ENCODE data around the gene C10orf67. TPM values are rescaled to one million over a fixed set of nuclear protein-coding genes. Genes with fewer than 3 reads are reported as not detected.

The C10orf67 gene
- total RNA-seq, 1 experiment from 2014 or later, result 0.13 TPM

GRCh38 chr10:23341004-23341403 is 3.6 kb downstream of the C10orf67 start:
- Histone ChIP-seq H3K4me3 (ENCODE audit: low read depth, low read length, poor library complexity, severe bottlenecking) (no peak overlapping the region), H3K36me3 (ENCODE audit: insufficient read depth, low read length, poor library complexity, severe bottlenecking) (no peaks in the 10 kb centered on the region), H3K4me1 (ENCODE audit: insufficient read depth, low read length, poor library complexity, severe bottlenecking) (peaks cover 47% of the 10 kb centered on the region), H3K9me3 (ENCODE audit: low read depth, low read length, poor library complexity, severe bottlenecking) (no peaks in the 10 kb centered on the region), H3K27ac (ENCODE audit: low read depth, low read length, poor library complexity, severe bottlenecking) (peak overlapping the region; percentile 34), H3K27me3 (replicated peaks; ENCODE audit: insufficient read depth, low read depth, low read length, poor library complexity) (no peaks in the 10 kb centered on the region)
- intact Hi-C loops (cut with micrococcal nuclease; ENCODE audit: unreplicated experiment), result no loop called here
- peak; percentile 81 for DNase-seq (ENCODE audit: low spot score)
- CTCF ChIA-PET, result no interaction called here
- POLR2A ChIA-PET (ENCODE audit: low non-redundant PET), result no interaction called here
- TF ChIP-seq CTCF (conservative IDR thresholded peaks at IDR 0.05; ENCODE audit: low read depth, low read length) (no peak), EZH2 (IDR thresholded peaks at IDR 0.05; ENCODE audit: borderline replicate concordance, low read depth, low read length, poor library complexity, severe bottlenecking) (no peak)
- no TSS peak for BruUV-seq (replicated peaks)

- CTCF ChIA-PET, result no interaction called here
- H3K27me3 ChIP-seq (replicated peaks; ENCODE audit: insufficient read depth, low read depth, low read length, poor library complexity), result no peaks in the 10 kb centered on the region
- H3K4me1 ChIP-seq (ENCODE audit: insufficient read depth, low read length, poor library complexity, severe bottlenecking), result peaks cover 41% of the 10 kb centered on the region
- POLR2A ChIA-PET (ENCODE audit: low non-redundant PET), result no interaction called here
- TF ChIP-seq EZH2 (IDR thresholded peaks at IDR 0.05; ENCODE audit: borderline replicate concordance, low read depth, low read length, poor library complexity, severe bottlenecking) (no peak), CTCF (conservative IDR thresholded peaks at IDR 0.05; ENCODE audit: low read depth, low read length) (no peak)
- no peaks in the 10 kb centered on the region for H3K9me3 ChIP-seq (ENCODE audit: low read depth, low read length, poor library complexity, severe bottlenecking)
- H3K27ac ChIP-seq (ENCODE audit: low read depth, low read length, poor library complexity, severe bottlenecking), result peak overlapping the region; percentile 34
- no TSS peak for BruUV-seq (replicated peaks)
- H3K36me3 ChIP-seq (ENCODE audit: insufficient read depth, low read length, poor library complexity, severe bottlenecking), result no peaks in the 10 kb centered on the region
- no peak for DNase-seq (ENCODE audit: low spot score)
- intact Hi-C loops (cut with micrococcal nuclease; ENCODE audit: unreplicated experiment), result no loop called here
- H3K4me3 ChIP-seq (ENCODE audit: low read depth, low read length, poor library complexity, severe bottlenecking), result no peak overlapping the region
Observed at GRCh38 chr10:23340354-23340753, 4.2 kb downstream of the C10orf67 start.

- peaks cover 30% of the 10 kb centered on the region for H3K4me1 ChIP-seq (ENCODE audit: insufficient read depth, low read length, poor library complexity, severe bottlenecking)
- intact Hi-C loops (cut with micrococcal nuclease; ENCODE audit: unreplicated experiment), result no loop called here
- H3K27ac ChIP-seq (ENCODE audit: low read depth, low read length, poor library complexity, severe bottlenecking), result no peak overlapping the region
- no peaks in the 10 kb centered on the region for H3K9me3 ChIP-seq (ENCODE audit: low read depth, low read length, poor library complexity, severe bottlenecking)
- H3K27me3 ChIP-seq (replicated peaks; ENCODE audit: insufficient read depth, low read depth, low read length, poor library complexity), result no peaks in the 10 kb centered on the region
- ChIA-PET CTCF (no interaction called here), POLR2A (ENCODE audit: low non-redundant PET) (no interaction called here)
- no peak for DNase-seq (ENCODE audit: low spot score)
- H3K4me3 ChIP-seq (ENCODE audit: low read depth, low read length, poor library complexity, severe bottlenecking), result no peak overlapping the region
- no peaks in the 10 kb centered on the region for H3K36me3 ChIP-seq (ENCODE audit: insufficient read depth, low read length, poor library complexity, severe bottlenecking)
- TF ChIP-seq EZH2 (IDR thresholded peaks at IDR 0.05; ENCODE audit: borderline replicate concordance, low read depth, low read length, poor library complexity, severe bottlenecking), result no peak
- TF ChIP-seq CTCF (conservative IDR thresholded peaks at IDR 0.05; ENCODE audit: low read depth, low read length), result no peak
- no TSS peak for BruUV-seq (replicated peaks)
Observed at GRCh38 chr10:23338886-23339285, 5.7 kb downstream of the C10orf67 start.

All from A673 (cell line).